T-cell (primary cell): ENCODE measurements around the gene MCF2L. TPM values are rescaled to one million over a fixed set of nuclear protein-coding genes. Genes with fewer than 3 reads are reported as not detected.

Experiments
- ATAC-seq, 4 experiments: fragments of 200-7000 bp in 3 of 4; fragments of 150-1000 bp in 1 of 4; cut with Tn5 transposase; replicated peaks in 1 of 4; 1 replicate in 3 of 4; 2 replicates in 1 of 4; pipeline ENCODE4 v1.10.0; 2021; ENCODE audit warnings: moderate library complexity in 3 of 4, mild to moderate bottlenecking in 2 of 4, moderate number of reproducible peaks in 1 of 4
- CTCF ChIA-PET, 2 donors: fragments of 300-600 bp; sonication (Branson Sonifier 250); formaldehyde crosslinking; loops; one replicate each; lab custom pipeline; 2022; ENCODE audit warnings: antibody characterized with exemption in 2 of 2; lab: Charles Lee
- POLR2A ChIA-PET, 2 donors: fragments of 300-600 bp; sonication (Branson Sonifier 250); formaldehyde crosslinking; loops; one replicate each; lab custom pipeline; 2022; ENCODE audit warnings: antibody characterized with exemption in 2 of 2; lab: Charles Lee
- DNase-seq, 35 experiments: peaks; one replicate each; pipeline versions ENCODE4 v3.0.0 to v3.0.0-alpha.2; 2013 to 2023
- H3K27ac ChIP-seq: one replicate; pipeline ENCODE4 v1.5.1; 2013; ENCODE audit warnings: low read length
- H3K27me3 ChIP-seq, 2 experiments: replicated peaks in 1 of 2; 1 replicate in 1 of 2; 2 replicates in 1 of 2; pipeline versions ENCODE4 v1.6.1 to v1.7.0; 2013; ENCODE audit warnings: low read length in 1 of 2, mixed read lengths in 1 of 2; ENCODE audit not compliant: control insufficient read depth in 2 of 2, insufficient read depth in 2 of 2; ENCODE audit errors: extremely low read depth in 1 of 2
- H3K36me3 ChIP-seq, 2 donors: 1 replicate in 1 of 2; 2 replicates in 1 of 2; pipeline versions ENCODE4 v1.6.1 to v1.7.0; 2013; ENCODE audit warnings: low read length in 1 of 2; ENCODE audit not compliant: control insufficient read depth in 2 of 2, insufficient read depth in 1 of 2; ENCODE audit errors: extremely low read depth in 1 of 2
- H3K4me1 ChIP-seq, 2 experiments: 1 replicate in 1 of 2; 2 replicates in 1 of 2; pipeline versions ENCODE4 v1.6.1 to v1.7.0; 2013; ENCODE audit warnings: low read length in 2 of 2, mixed read lengths in 1 of 2; ENCODE audit not compliant: insufficient read depth in 2 of 2, control insufficient read depth in 1 of 2; ENCODE audit errors: extremely low read depth in 1 of 2
- H3K4me3 ChIP-seq, 2 donors: 1 replicate in 1 of 2; 2 replicates in 1 of 2; pipeline versions ENCODE4 v1.5.1 to v1.7.0; 2013; ENCODE audit warnings: mild to moderate bottlenecking in 2 of 2, low read length in 1 of 2, moderate library complexity in 1 of 2; ENCODE audit not compliant: control insufficient read depth in 1 of 2; ENCODE audit errors: extremely low read depth in 1 of 2
- H3K9me3 ChIP-seq: 2 replicates; pipeline ENCODE4 v1.7.0; 2013
- H3K27ac Mint-ChIP-seq, 2 donors: one replicate each; pipeline ENCODE4 v1.8.0; 2020 to 2021; ENCODE audit warnings: mild to moderate bottlenecking in 2 of 2, mixed read lengths in 2 of 2
- H3K27me3 Mint-ChIP-seq, 2 donors: one replicate each; pipeline ENCODE4 v1.8.0; 2021 to 2022; ENCODE audit warnings: mixed read lengths in 2 of 2
- H3K36me3 Mint-ChIP-seq: one replicate; pipeline ENCODE4 v1.8.0; 2021; ENCODE audit warnings: mixed read lengths
- H3K4me1 Mint-ChIP-seq, 3 donors: one replicate each; pipeline ENCODE4 v1.8.0; 2020 to 2022; ENCODE audit warnings: mixed read lengths in 3 of 3, mild to moderate bottlenecking in 1 of 3
- H3K4me3 Mint-ChIP-seq, 3 donors: one replicate each; pipeline ENCODE4 v1.8.0; 2020 to 2022; ENCODE audit warnings: mild to moderate bottlenecking in 3 of 3, mixed read lengths in 3 of 3, moderate library complexity in 3 of 3
- H3K9me3 Mint-ChIP-seq, 3 donors: one replicate each; pipeline ENCODE4 v1.8.0; 2020 to 2022; ENCODE audit warnings: mixed read lengths in 3 of 3
- WGBS: methylation state at CpG from one replicate; pipeline ENCODE4 v1.1.5; 2013; ENCODE audit warnings: missing lambda C conversion rate; ENCODE audit not compliant: insufficient coverage; 5-methylcytosine and 5-hydroxymethylcytosine counted together
- total RNA-seq, 35 experiments: library from RNA in 6 of 35; stranded (reverse) in 6 of 35; fragments of 120-200 nt in 1 of 35; gene quantifications; one replicate each; pipeline versions ENCODE4 v1.2.1 to v1.2.4 and lab custom pipeline; 2013 to 2026

MCF2L gene
- total RNA-seq, 5 donors from 2014 or later (not counting 1 experiment from before 2014, with no cell fraction given): 18.2 to 30.0 (median 24.7) TPM

DNA sequence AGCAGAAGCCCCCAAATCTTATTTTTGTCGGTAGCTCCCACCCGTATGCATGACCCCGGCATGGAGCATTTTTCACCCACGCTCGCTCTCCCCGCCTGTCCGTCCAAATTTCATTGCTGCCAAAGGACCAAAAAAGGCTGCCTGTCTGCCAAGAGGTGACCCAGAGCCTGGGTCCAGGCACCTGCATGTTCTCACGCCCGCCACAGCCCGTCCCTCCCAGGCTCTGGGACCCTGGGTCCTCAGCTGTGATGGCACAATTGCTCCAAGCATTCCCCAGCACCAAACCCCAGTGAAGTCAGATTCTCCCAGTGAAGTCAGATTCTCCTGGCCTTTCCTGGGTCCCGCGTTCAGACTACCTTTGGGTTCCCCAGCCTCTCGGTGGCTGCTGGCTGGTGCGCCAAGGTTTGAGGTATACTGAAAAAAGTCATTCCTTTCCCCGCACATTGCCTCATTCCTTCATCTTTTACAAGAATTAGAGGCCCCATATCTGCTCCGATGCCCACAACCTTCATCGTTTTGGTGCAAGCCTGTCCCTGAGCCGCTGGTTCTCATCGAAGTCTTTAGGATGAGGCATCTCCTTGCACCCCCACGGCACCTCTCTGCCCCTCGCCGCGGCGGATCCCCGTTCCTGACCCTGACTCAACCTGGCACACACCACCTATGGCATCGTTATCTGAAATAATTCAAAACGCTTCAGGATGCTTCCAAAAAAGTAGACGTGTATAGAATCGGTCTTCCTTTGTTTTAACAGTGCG lies 77.3 kb downstream of the MCF2L start:
- H3K9me3 Mint-ChIP-seq: no peaks in the 10 kb centered on the region
- no peaks in the 10 kb centered on the region for H3K27me3 Mint-ChIP-seq

DNA sequence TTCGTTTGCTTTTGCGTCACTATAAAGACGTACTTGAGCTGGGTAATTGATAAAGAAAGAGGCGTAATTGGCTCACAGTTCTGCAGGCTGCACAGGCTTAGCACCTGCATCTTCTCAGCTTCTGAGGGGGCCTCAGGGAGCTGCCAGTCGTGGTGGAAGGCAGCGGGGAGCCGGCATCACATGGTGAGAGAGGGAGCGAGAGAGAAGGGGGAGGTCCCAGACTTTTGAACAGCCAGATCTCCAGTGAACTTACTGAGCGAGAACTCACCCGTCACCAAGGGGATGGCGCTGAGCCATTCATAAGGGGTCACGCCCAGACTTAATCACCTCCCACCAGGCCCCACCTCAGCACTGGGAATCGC lies 77.8 kb downstream of the MCF2L start:
- DNase-seq: no peak
- no peak overlapping the region for H3K4me3 Mint-ChIP-seq
- H3K27ac Mint-ChIP-seq: no peak overlapping the region
- H3K36me3 ChIP-seq: peaks cover 0 to 5% of the 10 kb centered on the region in 2 donors
- H3K27me3 ChIP-seq: no peaks in the 10 kb centered on the region
- WGBS: 90% methylated on average over 9 of the region's 13 CpGs
- no peak for ATAC-seq
- H3K4me1 Mint-ChIP-seq: no peaks in the 10 kb centered on the region
- ChIA-PET POLR2A (no interaction called here), CTCF (no interaction called here)
- no peak overlapping the region for H3K4me3 ChIP-seq
- no peaks in the 10 kb centered on the region for H3K9me3 Mint-ChIP-seq
- no peaks in the 10 kb centered on the region for H3K27me3 Mint-ChIP-seq
- peaks cover 0 to under 1% of the 10 kb centered on the region in 2 experiments for H3K4me1 ChIP-seq
- peaks cover 22% of the 10 kb centered on the region for H3K36me3 Mint-ChIP-seq
- H3K27ac ChIP-seq: no peak overlapping the region
- H3K9me3 ChIP-seq: no peaks in the 10 kb centered on the region

More for the DNA sequence above, 77.3 kb downstream of the MCF2L start:
- Histone ChIP-seq H3K4me1 (peaks cover 0 to 6% of the 10 kb centered on the region in 2 experiments), H3K27ac (no peak overlapping the region), H3K27me3 (no peaks in the 10 kb centered on the region), H3K4me3 (no peak overlapping the region), H3K9me3 (no peaks in the 10 kb centered on the region), H3K36me3 (peaks cover 0 to 5% of the 10 kb centered on the region in 2 donors)
- POLR2A ChIA-PET: no interaction called here
- CTCF ChIA-PET: no interaction called here
- no peak for ATAC-seq
- Mint-ChIP-seq H3K36me3 (peaks cover 22% of the 10 kb centered on the region), H3K27ac (no peak overlapping the region), H3K4me1 (no peaks in the 10 kb centered on the region), H3K4me3 (no peak overlapping the region)
- WGBS: 94% methylated on average over 30 of the region's 30 CpGs
- no peak for DNase-seq

DNA sequence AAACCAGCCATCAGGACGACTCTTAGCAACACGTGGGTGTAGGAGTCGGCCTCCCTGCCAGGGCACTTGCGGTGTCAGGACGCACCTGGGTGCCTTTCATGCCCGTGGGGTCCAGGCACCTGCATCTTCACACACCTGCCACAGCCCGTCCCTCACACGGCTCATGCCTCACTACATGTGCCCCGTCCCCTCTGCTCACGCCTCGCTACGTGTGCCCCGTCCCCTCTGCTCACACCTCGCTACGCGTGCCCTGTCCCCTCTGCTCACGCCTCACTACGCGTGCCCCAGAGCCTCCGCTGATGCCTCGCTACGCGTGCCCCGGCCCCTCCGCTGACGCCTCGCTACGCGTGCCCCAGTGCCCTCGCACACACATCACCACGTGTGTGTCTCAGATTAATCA lies 78.6 kb downstream of the MCF2L start:
- H3K27me3 Mint-ChIP-seq: no peaks in the 10 kb centered on the region
- ChIA-PET CTCF (interaction anchor here in 1 of 2 donors (0.6 kb wide), 1 partner anchor 225 kb away, joined by 6 read pairs; no protein-coding TSS in a partner anchor), POLR2A (no interaction called here)
- H3K9me3 Mint-ChIP-seq: no peaks in the 10 kb centered on the region
- H3K9me3 ChIP-seq: no peaks in the 10 kb centered on the region
- H3K4me3 ChIP-seq: no peak overlapping the region
- H3K27ac Mint-ChIP-seq: no peak overlapping the region
- H3K4me1 ChIP-seq: no peaks in the 10 kb centered on the region
- no peak for ATAC-seq
- peaks cover 0 to 5% of the 10 kb centered on the region in 2 donors for H3K36me3 ChIP-seq
- H3K27me3 ChIP-seq: no peaks in the 10 kb centered on the region
- H3K27ac ChIP-seq: no peak overlapping the region
- H3K36me3 Mint-ChIP-seq: peaks cover 22% of the 10 kb centered on the region
- no peaks in the 10 kb centered on the region for H3K4me1 Mint-ChIP-seq
- no peak overlapping the region for H3K4me3 Mint-ChIP-seq
- no peak for DNase-seq
- 93% methylated on average over 31 of the region's 31 CpGs for WGBS

GRCh38 chr13:113048766-113049165 lies 79.8 kb downstream of the MCF2L start:
- ChIA-PET CTCF (no interaction called here), POLR2A (no interaction called here)
- H3K27ac ChIP-seq: no peak overlapping the region
- no peak overlapping the region for H3K4me3 ChIP-seq
- peaks cover 0 to 5% of the 10 kb centered on the region in 2 donors for H3K36me3 ChIP-seq
- H3K4me3 Mint-ChIP-seq: no peak overlapping the region
- DNase-seq (no peak), ATAC-seq (no peak)
- 69% methylated on average over 7 of the region's 7 CpGs for WGBS
- H3K9me3 Mint-ChIP-seq: no peaks in the 10 kb centered on the region
- H3K36me3 Mint-ChIP-seq: peaks cover 26% of the 10 kb centered on the region
- H3K27me3 Mint-ChIP-seq: no peaks in the 10 kb centered on the region
- H3K4me1 Mint-ChIP-seq: no peaks in the 10 kb centered on the region
- no peaks in the 10 kb centered on the region for H3K4me1 ChIP-seq
- no peaks in the 10 kb centered on the region for H3K27me3 ChIP-seq
- H3K27ac Mint-ChIP-seq: no peak overlapping the region
- no peaks in the 10 kb centered on the region for H3K9me3 ChIP-seq

GRCh38 chr13:113049521-113049941 lies 80.5 kb downstream of the MCF2L start:
- Mint-ChIP-seq H3K36me3 (peaks cover 26% of the 10 kb centered on the region), H3K4me3 (no peak overlapping the region), H3K27ac (no peak overlapping the region), H3K9me3 (no peaks in the 10 kb centered on the region), H3K4me1 (no peaks in the 10 kb centered on the region), H3K27me3 (no peaks in the 10 kb centered on the region)
- H3K9me3 ChIP-seq: no peaks in the 10 kb centered on the region
- CTCF ChIA-PET: interaction anchor here in 1 of 2 donors (0.6 kb wide), 1 partner anchor 23 kb away, joined by 3 read pairs; no protein-coding TSS in a partner anchor
- 90% methylated on average over 13 of the region's 13 CpGs for WGBS
- DNase-seq (no peak), ATAC-seq (no peak)
- no peak overlapping the region for H3K4me3 ChIP-seq
- no peak overlapping the region for H3K27ac ChIP-seq
- POLR2A ChIA-PET: no interaction called here
- H3K27me3 ChIP-seq: no peaks in the 10 kb centered on the region
- H3K36me3 ChIP-seq: peaks cover 0 to 5% of the 10 kb centered on the region in 2 donors
- H3K4me1 ChIP-seq: no peaks in the 10 kb centered on the region

DNA sequence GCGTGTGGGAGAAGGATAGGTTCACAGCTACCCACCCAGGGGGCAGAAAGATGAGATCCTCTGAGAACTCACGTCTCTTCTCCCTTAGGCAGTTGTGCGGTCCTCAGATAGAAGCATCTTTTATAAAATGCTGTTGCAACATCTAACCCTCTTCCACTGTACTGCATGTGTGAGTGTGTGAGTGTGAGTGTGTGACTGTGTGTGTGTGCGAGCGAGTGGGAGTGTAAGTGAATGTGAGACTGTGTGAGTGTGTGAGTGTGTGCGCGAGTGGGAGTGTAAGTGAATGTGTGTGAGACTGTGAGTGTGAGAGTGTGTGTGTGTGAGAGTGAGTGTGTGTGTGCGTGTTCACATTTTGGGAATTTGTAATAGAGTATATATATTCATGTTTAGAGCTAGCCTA lies 81.0 kb downstream of the MCF2L start:
- Mint-ChIP-seq H3K27me3 (no peaks in the 10 kb centered on the region), H3K27ac (no peak overlapping the region), H3K4me3 (no peak overlapping the region), H3K36me3 (peaks cover 26% of the 10 kb centered on the region), H3K4me1 (no peaks in the 10 kb centered on the region), H3K9me3 (no peaks in the 10 kb centered on the region)
- Histone ChIP-seq H3K4me1 (no peaks in the 10 kb centered on the region), H3K9me3 (no peaks in the 10 kb centered on the region), H3K4me3 (no peak overlapping the region), H3K27me3 (no peaks in the 10 kb centered on the region), H3K27ac (no peak overlapping the region), H3K36me3 (peaks cover 0 to 5% of the 10 kb centered on the region in 2 donors)
- ATAC-seq (no peak), DNase-seq (no peak)
- POLR2A ChIA-PET: no interaction called here
- CTCF ChIA-PET: interaction anchor here in 1 of 2 donors (0.6 kb wide), 1 partner anchor 23 kb away, joined by 3 read pairs; no protein-coding TSS in a partner anchor
- 97% methylated on average over 4 of the region's 8 CpGs for WGBS
